Keratinocyte (primary cell): Measurements from ENCODE around the gene LRRC4C. TPM values are rescaled to one million over a fixed set of nuclear protein-coding genes. Genes with fewer than 3 reads are reported as not detected.

Experiments used
- DNase-seq: peaks from one replicate; pipeline ENCODE4 v3.0.0-alpha.2; 2011; ENCODE audit warnings: low read depth, missing footprints, low spot score
- FAIRE-seq: peaks from 2 replicates; lab custom pipeline; 2011; peaks lifted over from hg19 to GRCh38; lab: Jason Lieb, UNC
- H2AFZ ChIP-seq: 2 replicates; pipeline ENCODE4 v1.6.0; 2012; ENCODE audit warnings: low read length, control low read depth, inconsistent platforms; ENCODE audit not compliant: control insufficient read depth
- H3K27ac ChIP-seq: 2 replicates; pipeline ENCODE4 v1.5.1; 2011; ENCODE audit warnings: low read length; ENCODE audit not compliant: control insufficient read depth, insufficient read depth
- H3K27me3 ChIP-seq: 3 replicates; pipeline ENCODE4 v1.6.0; 2011; ENCODE audit warnings: low read length; ENCODE audit not compliant: control insufficient read depth, insufficient read depth; ENCODE audit errors: extremely low read depth
- H3K36me3 ChIP-seq, 2 experiments: 2 replicates in 1 of 2; 3 replicates in 1 of 2; pipeline ENCODE4 v1.5.1; 2011; ENCODE audit warnings: low read length in 2 of 2, mild to moderate bottlenecking in 1 of 2; ENCODE audit not compliant: control insufficient read depth in 2 of 2, insufficient read depth in 2 of 2; ENCODE audit errors: extremely low read depth in 1 of 2
- H3K4me1 ChIP-seq: 3 replicates; pipeline ENCODE4 v1.5.1; 2011; ENCODE audit warnings: low read length; ENCODE audit not compliant: control insufficient read depth, insufficient read depth; ENCODE audit errors: extremely low read depth
- H3K4me2 ChIP-seq: 3 replicates; pipeline ENCODE4 v1.6.0; 2011; ENCODE audit warnings: low read depth, low read length; ENCODE audit not compliant: control insufficient read depth, insufficient read depth; ENCODE audit errors: extremely low read depth
- H3K4me3 ChIP-seq, 3 experiments: fragments of 200-600 bp in 1 of 3; sonication (generic) in 1 of 3; 2 replicates in 2 of 3; 3 replicates in 1 of 3; pipeline ENCODE4 v1.5.1; 2011 to 2016; ENCODE audit warnings: low read length in 3 of 3, mild to moderate bottlenecking in 3 of 3, control low read depth in 2 of 3, inconsistent platforms in 1 of 3, low read depth in 1 of 3, mixed read lengths in 1 of 3, mixed run types in 1 of 3, moderate library complexity in 1 of 3; ENCODE audit not compliant: control insufficient read depth in 2 of 3, insufficient read depth in 2 of 3; ENCODE audit errors: extremely low read depth in 1 of 3
- H3K79me2 ChIP-seq: 2 replicates; pipeline ENCODE4 v1.6.0; 2012; ENCODE audit warnings: low read length; ENCODE audit not compliant: control insufficient read depth, insufficient read depth
- H3K9ac ChIP-seq: 3 replicates; pipeline ENCODE4 v1.6.0; 2011; ENCODE audit warnings: low read length; ENCODE audit not compliant: control insufficient read depth, insufficient read depth; ENCODE audit errors: extremely low read depth
- H3K9me1 ChIP-seq: 3 replicates; pipeline ENCODE4 v1.6.0; 2011; ENCODE audit warnings: low read length; ENCODE audit not compliant: control insufficient read depth, insufficient read depth; ENCODE audit errors: extremely low read depth
- H3K9me3 ChIP-seq: 2 replicates; pipeline ENCODE4 v1.5.1; 2012; ENCODE audit warnings: low read depth, low read length; ENCODE audit not compliant: control insufficient read depth
- H4K20me1 ChIP-seq: 3 replicates; pipeline ENCODE4 v1.6.0; 2011; ENCODE audit warnings: low read length; ENCODE audit not compliant: control insufficient read depth, insufficient read depth; ENCODE audit errors: extremely low read depth
- EZH2 ChIP-seq: IDR thresholded peaks from one replicate; pipeline ENCODE4 v1.6.1; 2012; ENCODE audit warnings: inconsistent platforms, mild to moderate bottlenecking, low read length, moderate library complexity
- dilution Hi-C: fragments of 300-500 bp; cut with MboI; formaldehyde crosslinking; loops from one replicate; pipeline ENCODE4 v1.7.0; 2020; ENCODE audit warnings: low sequenced_read_pairs; ENCODE audit not compliant: extremely low pct_ligation_motif_present
- polyA plus RNA-seq, 5 experiments: library from polyadenylated mRNA; depleted of rRNA in 3 of 5; stranded (reverse) in 3 of 5; stranded (forward) in 1 of 5; unstranded in 1 of 5; fragments of >200 nt; gene quantifications; 1 replicate in 1 of 5; 2 replicates in 3 of 5; 3 replicates in 1 of 5; pipeline versions ENCODE4 v1.2.1 to v1.2.3, GENCODE V29; 2011 to 2012; ENCODE audit warnings: missing spikeins in 2 of 5, low read depth in 1 of 5, low replicate concordance in 1 of 5
- TF ChIP-seq, protein P1 (sequence below), 3 experiments: IDR thresholded peaks in 1 of 3; conservative IDR thresholded peaks in 1 of 3; optimal IDR thresholded peaks in 1 of 3; 2 replicates in 2 of 3; 3 replicates in 1 of 3; pipeline versions ENCODE3 to v1.5.1; 2011; ENCODE audit warnings: low read length in 3 of 3, mild to moderate bottlenecking in 3 of 3, moderate library complexity in 2 of 3, control low read depth in 1 of 3, inconsistent platforms in 1 of 3; ENCODE audit not compliant: insufficient read depth in 2 of 3; ENCODE audit errors: extremely low read depth in 1 of 3

Gene LRRC4C
- polyA plus RNA-seq, 1 donor (not counting 4 experiments of a cell fraction or from before 2014, with no cell fraction given): not detected

DNA sequence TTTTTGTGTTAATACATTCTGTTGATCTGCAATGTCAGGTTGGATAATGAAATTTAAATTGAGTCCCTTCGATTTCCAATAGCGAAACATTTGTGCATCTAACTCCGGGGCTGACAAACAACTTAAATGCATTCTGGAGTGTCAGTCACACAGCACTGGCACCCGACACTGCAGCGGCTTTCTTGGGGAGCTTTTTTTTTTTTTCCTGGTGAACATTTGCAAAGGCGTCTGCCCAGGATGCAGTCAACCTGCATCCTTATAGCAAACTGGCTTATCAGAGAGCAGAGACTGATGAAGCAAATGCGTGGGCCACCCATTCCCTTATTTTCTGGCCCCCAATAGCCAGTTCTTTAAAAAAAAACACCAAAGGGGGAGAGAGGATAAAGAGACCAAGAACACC is 1167.7 kb downstream of the LRRC4C start:
- no peak for FAIRE-seq
- dilution Hi-C loops: no loop called here

DNA sequence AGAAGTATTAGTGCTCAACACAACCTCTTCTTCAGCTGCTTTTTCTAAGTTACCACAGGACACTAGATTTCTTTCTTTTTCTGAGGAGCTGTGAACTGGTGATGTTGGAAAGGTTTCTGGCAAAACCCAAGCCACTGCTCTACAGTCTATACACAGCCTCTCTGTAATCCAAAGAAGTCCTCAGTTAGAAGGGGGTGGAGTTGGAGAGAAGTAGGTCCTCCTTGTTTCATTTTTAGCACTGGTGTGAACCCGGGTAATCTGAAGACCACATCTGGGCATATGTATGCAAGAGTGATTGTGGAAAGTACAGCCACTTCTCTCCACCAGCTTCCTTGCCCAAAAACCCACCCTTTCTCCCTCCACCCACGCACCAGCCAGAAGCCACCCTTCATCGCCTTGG is 1168.1 kb downstream of the LRRC4C start:
- FAIRE-seq (no peak), DNase-seq (no peak)
- Histone ChIP-seq H3K36me3 (no peaks in the 10 kb centered on the region), H4K20me1 (no peaks in the 10 kb centered on the region), H3K4me2 (no peak overlapping the region), H3K9me1 (no peaks in the 10 kb centered on the region), H3K79me2 (no peaks in the 10 kb centered on the region), H3K4me3 (no peak overlapping the region), H2AFZ (no peak overlapping the region), H3K9ac (no peak overlapping the region), H3K27me3 (no peaks in the 10 kb centered on the region), H3K9me3 (no peaks in the 10 kb centered on the region), H3K4me1 (peaks cover 2% of the 10 kb centered on the region), H3K27ac (no peak overlapping the region)
- TF ChIP-seq EZH2: no peak
- TF ChIP-seq, protein P1, sequence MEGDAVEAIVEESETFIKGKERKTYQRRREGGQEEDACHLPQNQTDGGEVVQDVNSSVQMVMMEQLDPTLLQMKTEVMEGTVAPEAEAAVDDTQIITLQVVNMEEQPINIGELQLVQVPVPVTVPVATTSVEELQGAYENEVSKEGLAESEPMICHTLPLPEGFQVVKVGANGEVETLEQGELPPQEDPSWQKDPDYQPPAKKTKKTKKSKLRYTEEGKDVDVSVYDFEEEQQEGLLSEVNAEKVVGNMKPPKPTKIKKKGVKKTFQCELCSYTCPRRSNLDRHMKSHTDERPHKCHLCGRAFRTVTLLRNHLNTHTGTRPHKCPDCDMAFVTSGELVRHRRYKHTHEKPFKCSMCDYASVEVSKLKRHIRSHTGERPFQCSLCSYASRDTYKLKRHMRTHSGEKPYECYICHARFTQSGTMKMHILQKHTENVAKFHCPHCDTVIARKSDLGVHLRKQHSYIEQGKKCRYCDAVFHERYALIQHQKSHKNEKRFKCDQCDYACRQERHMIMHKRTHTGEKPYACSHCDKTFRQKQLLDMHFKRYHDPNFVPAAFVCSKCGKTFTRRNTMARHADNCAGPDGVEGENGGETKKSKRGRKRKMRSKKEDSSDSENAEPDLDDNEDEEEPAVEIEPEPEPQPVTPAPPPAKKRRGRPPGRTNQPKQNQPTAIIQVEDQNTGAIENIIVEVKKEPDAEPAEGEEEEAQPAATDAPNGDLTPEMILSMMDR (optimal IDR thresholded peaks at IDR 0.05 in 1 of 3, IDR thresholded peaks at IDR 0.05 in 1 of 3, conservative IDR thresholded peaks at IDR 0.05 in 1 of 3; ENCODE audit: extremely low read depth in 1 of 3, insufficient read depth in 2 of 3, low read length in 3 of 3): no peak
- dilution Hi-C loops: no loop called here

More for the DNA sequence above, 1167.7 kb downstream of the LRRC4C start:
- Histone ChIP-seq H4K20me1 (no peaks in the 10 kb centered on the region), H3K36me3 (no peaks in the 10 kb centered on the region), H3K9ac (no peak overlapping the region), H3K9me3 (no peaks in the 10 kb centered on the region), H3K4me3 (no peak overlapping the region), H3K9me1 (no peaks in the 10 kb centered on the region), H3K27me3 (no peaks in the 10 kb centered on the region), H3K4me1 (peaks cover 2% of the 10 kb centered on the region), H3K79me2 (no peaks in the 10 kb centered on the region), H2AFZ (no peak overlapping the region), H3K27ac (no peak overlapping the region), H3K4me2 (no peak overlapping the region)
- TF ChIP-seq, protein P1 (optimal IDR thresholded peaks at IDR 0.05 in 1 of 3, IDR thresholded peaks at IDR 0.05 in 1 of 3, conservative IDR thresholded peaks at IDR 0.05 in 1 of 3; ENCODE audit: extremely low read depth in 1 of 3, insufficient read depth in 2 of 3, low read length in 3 of 3): no peak
- TF ChIP-seq EZH2: no peak
- DNase-seq: no peak
